Activated CD4-positive, alpha-beta T cell treated with anti-CD3 and anti-CD28 coated beads, Interleukin-2, amount 50 U/mL, for 1 hour (primary cell): ENCODE measurements around the gene LYRM4.

ENCODE experiments used
- DNase-seq: peaks from one replicate; pipeline ENCODE4 v3.0.0-alpha.2; 2020

Gene LYRM4

DNA sequence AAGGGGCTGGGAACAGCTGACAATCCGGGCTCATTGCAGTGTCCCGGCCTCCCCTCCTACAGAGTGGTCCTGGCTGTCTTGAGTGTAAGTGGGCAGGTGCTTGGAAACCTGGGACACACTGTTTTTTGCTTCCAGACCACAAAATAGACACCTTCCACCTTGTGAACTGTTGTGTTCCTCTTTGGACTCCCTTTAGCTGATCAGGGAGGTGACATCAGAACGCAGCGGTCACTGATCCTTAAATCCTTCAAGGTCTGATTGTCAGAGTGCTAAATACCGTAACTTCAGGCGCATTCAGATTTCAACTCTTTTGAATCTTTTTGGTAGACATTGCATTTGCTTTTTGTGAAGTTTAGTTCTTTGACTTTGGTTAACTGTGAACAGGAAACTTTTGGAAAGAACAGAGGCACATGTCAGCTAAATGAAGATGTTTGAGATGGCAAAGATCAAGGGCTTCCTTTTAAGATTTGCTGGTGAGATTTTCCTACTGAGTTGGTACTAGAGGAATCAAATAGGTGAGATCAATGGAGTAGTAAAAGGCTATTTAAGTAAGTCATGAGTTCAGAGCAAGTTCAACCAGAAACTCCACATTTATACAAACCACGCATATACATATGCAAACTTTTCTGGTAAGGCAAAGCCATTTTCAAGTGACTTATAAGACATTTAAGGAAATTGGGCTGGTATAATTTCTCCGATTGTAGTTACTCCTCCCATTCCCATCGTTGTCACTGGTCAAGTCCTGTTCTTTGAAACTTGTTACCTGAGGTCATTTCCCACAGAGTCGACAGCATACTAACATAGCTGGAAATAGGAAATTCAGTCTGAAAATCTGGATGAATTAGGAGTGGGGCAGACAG, 169.3 kb downstream of the LYRM4 start:
- DNase-seq: no peak

DNA sequence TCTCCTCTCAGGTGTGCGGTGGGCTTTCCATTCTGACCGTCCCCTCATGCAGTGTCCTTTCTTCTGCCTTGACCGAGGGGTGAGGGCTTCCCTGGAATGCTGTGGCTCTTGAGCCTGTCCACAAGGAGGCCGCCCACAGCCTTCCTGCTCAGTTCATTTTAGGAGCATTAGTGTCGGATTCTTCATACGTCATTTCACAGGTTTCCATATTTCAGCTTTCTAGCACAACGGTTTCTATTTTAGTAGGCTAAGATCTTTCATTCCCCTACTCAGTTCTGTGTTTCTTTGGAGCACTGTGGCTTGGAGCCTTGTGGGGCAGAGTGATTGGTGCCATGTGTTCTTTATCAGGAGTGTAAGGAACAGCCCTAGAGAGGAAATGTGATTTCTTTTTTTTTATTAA, 170.1 kb downstream of the LYRM4 start:
- DNase-seq: no peak

DNA sequence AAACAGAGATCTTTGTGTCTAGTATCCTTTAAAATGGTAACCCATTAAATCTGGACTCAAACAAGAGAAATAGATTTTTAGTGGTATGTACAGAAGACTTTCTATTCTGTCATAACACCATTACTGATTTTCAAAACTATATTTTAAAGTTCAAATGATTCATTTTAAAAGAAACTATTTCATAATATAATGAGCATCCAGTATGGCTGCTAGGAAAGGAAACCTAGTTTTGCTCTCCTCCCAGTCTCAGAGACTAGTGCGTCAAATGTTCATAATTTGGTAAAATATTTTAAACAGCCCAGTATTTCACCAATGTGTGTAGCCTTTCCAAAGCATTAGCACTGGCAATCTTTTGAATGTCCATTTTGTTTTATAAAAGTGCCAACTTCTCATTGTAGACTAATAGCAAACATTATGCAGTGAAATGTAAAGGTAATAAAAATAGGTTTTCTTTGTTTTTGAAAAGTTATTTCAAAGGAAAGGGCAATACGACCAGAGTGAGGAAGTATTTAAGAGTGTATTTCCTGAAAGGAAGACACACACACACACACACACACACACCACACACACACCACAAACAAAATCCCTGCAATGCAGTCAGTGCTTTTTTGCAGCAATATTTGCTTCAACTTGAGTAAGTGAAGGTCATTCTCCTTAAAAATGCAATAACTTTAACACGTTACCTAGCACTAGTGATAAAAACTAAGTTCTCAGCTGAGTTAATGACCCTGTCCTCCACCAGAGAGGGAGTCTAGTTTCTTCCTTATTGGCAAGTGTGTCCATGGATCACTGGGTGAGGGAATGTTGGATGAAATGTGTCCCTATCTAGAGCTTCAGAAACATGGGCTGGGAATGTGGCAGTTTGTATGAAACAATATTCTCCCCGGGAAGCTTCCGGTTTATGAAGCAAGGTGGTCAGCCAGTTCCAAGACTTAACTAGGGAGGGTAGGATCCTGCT, 171.0 kb downstream of the LYRM4 start:
- no peak for DNase-seq

DNA sequence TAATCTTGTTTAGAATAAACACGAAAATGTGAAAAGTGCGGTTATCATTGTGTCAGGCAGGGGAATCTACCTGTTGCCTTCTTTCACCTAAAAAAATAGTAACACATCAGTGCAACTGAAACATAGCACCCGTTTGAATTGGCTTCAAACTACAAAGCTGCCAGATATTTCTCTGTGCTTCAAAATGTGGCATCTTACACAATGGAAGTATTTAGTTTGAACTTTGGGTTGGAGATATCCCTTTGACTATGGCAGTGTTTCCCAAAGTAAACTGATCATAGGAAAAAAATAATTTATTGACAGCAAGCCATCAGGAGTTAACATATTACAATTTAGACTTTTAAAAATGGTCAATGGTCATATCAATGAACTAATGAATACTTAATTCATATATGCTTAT, 172.0 kb downstream of the LYRM4 start:
- DNase-seq: no peak

DNA sequence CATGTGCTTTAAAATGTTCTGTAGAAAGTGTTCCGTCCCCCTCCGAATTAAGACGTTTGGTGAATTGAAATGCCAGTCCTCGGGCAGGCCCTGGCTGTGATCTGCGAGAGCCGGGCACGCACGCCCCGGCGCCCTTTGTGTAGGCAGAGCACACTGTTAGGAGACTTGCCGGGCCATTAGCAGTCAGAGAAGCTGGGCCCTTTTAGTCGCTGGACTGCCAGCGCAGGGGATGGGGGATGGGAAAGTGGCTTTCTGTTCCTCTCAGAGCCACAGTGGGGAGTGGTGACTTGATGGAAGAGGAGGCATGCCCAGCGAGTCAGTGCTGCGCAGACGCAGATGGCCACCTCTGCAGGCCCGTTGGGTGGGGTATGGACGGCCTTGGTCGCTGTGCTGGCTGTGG, 173.4 kb downstream of the LYRM4 start:
- DNase-seq: no peak

DNA sequence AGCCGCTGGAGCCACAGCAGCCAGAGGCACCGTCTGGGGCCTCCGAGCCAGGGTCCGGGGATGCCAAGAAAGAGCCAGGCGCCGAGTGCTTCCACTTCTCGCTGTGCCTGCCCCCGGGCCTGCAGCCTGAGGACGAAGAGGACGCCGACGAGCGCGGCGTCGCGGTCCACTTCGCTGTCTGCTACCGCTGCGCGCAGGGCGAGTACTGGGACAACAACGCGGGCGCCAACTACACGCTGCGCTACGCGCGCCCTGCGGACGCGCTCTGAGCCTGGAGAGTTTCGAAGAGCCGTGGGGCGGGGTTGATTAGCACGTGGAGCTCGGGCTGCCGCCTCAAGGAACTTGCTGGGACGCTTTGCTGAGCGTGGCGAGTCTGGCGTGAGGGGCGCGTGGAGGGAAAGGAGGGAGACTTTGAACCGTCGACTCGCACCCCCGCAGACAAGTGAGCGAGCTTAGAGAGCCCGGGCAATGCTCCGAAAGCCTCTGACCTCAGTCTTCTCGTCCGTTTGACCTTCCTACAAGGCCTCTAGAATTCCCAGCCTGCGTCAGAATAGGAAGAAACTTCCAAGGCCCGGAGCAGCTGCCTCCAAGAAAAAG, 174.4 kb downstream of the LYRM4 start:
- DNase-seq: no peak

DNA sequence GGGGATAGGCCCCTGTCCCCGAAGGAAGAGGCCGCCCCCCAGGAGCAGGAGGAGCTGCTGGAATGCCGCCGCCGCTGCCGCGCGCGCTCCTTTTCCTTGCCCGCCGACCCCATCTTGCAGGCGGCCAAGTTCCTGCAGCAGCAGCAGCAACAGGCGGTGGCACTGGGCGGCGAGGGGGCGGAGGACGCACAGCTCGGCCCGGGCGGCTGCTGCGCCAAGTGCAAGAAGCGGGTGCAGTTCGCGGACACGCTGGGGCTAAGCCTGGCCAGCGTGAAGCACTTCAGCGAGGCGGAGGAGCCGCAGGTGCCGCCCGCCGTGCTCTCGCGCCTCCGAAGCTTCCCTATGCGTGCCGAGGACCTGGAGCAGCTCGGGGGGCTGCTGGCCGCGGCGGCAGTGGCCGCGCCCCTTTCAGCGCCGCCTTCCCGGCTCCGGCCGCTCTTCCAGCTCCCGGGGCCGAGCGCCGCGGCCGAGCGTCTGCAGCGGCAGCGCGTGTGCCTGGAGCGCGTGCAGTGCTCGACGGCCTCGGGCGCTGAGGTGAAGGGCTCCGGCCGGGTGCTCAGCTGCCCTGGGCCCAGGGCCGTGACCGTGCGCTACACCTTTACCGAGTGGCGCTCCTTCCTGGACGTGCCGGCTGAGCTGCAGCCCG, 175.0 kb downstream of the LYRM4 start:
- DNase-seq: no peak

DNA sequence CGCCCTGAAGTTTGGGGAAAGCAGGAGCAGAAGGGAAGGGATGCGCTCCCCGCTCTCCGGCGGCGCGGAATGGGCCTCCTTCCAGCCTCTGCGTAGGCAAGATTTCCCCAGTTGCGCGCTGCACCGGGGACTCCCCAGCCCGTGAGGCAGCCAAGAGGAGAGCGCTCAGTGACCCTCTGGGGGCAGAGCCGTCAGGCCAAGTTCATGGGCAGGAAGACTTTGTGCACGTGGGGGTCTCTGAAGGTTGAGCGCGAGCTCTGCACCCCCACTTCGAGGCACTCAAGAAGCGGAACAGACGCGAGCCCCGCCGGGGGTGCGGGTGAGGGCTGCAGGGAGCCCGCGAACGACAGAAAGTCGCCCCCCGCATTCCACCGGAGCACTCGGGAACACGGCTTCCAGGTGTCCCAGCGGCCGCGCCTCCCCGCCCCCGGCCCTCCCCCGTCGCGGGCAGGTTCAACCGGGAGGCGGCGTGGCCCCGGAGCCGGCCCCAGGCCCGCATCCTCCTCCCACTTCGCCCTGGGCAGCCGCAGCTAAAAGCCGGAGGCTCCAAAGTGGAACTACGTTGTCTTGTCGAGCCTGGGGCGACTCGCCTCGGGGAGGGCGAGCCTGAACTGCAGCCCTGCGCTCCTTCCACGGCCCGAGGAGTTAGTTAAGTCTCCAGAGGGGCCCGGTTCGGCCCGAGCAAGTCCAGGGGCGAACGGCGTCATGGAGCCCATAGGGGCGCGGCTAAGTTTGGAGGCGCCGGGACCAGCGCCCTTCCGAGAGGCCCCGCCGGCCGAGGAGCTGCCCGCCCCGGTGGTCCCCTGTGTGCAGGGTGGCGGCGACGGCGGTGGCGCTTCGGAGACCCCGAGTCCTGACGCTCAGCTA, 175.7 kb downstream of the LYRM4 start, which contains the start of gene PPP1R3G:
TSS of gene PPP1R3G (plus strand) at position 561 of the 867 bp plus-strand sequence. CDS start at position 706, 145 bp downstream.
- DNase-seq: no peak

DNA sequence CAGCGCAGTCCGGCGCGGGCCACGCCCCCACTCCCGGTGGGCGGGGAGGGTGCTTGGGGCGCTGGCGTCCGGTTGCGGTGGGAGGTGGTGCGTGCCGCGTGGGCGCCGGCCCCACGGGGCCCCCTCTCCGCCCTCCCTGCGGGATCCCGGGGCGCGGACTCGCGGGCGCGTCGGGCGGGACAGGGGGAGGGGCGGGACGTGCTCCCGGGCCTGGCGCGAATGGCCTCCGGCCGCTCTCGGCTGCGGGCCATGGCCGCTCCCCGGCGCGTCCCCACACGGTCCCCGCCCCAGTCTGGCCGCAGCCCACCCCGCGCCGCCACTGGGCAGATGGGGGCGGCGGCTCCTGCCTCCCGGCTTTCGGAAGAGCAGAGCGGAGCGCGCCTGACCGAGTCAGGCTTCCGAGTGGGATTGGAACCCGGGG, 176.4 kb downstream of the LYRM4 start:
- no peak for DNase-seq

DNA sequence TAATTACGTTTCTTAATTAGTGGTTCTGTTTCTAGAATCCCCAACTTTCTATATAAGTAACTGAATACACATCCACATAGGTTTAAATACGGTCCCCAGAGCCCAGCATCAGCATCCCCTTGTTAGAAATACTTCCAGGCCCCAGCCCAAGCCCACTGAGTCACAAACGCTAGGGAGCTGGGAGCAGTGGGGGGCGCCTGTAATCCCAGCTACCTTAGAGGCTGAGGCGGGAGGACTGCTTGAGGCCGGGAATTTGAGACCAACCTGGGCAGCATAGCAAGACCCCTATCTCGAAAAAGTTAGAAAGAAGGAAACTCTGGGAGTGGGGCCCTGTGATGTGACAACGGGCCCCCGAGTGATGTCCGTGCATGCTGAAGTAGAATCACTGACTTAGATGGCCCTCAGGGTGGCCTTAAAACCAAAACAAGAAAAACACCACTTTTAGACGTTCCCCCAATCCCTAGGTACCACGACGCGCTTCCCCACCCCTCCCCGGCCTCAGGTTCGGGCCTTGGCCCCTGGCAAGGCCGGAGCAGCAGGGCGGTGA, 176.9 kb downstream of the LYRM4 start:
- no peak for DNase-seq

DNA sequence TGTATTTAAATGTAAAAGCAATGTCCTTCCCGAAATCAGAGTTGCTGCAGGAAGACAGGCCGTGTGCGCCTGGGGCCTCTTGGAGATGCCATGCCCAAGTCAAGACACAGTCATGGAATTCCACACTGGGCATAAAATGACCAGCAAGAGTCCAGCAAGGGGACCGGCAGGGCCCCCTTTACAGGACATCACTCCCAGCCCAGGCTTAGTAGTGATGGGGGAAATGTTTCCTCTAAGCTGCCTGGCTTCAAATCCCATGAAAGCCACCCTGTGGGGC, 177.5 kb downstream of the LYRM4 start:
- DNase-seq: no peak

DNA sequence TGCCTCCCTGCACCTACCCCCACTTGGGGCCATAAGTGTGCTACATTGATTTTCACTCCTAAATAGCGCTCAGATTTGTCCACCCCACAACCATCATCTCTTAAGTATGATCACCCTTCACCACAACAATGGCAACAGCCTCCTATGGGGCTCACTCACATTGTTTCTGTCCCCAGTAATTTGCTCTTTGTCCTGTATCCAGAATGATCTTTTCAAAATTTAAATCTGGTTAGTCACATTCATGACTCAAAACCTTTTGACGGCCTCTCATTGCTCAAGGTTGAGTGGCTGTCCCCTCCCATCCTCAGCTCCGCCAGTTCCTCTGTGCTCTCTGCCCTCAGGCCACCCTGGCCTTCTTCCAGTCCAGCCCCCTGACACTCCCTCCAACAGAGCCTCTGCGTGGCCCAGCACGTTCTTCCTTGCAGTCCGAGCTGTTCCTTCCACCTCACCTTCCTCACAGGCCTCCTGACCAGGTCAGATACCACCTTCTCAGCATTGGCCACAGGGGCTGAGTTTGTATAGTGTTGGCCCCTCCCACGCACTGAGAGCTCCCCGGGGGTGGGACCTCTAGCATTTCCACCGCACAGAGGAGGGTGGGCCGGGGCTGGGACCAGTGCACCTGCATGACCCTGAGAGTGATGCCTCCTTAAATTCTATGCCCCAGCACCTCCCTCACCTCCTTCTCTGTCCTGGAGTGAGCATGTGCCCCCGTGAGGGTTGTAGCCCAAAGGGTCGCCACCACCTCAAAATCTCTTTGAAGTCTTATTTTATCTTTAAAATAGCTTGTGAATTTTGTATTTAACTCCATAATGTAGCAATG, 178.1 kb downstream of the LYRM4 start:
- DNase-seq: no peak

DNA sequence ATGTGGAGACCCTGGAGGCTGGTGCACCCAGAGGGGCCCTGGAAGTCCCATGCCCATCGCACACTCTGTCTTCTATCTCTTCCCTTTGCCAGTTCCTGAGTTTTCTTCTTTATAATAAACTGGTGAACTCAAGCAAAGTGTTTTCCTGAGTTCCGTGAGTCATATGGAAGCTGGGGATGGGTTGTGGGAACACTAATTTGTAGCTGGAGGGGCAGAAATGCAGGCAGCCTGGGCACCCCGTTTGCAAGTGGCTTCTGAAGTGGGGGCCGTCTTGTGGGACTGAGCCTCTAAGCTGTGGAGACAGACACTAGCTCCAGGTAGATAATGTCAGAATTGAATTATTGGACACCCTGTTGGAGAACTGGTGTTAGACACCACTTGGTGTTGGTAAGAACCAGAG, 178.8 kb downstream of the LYRM4 start:
- no peak for DNase-seq

DNA sequence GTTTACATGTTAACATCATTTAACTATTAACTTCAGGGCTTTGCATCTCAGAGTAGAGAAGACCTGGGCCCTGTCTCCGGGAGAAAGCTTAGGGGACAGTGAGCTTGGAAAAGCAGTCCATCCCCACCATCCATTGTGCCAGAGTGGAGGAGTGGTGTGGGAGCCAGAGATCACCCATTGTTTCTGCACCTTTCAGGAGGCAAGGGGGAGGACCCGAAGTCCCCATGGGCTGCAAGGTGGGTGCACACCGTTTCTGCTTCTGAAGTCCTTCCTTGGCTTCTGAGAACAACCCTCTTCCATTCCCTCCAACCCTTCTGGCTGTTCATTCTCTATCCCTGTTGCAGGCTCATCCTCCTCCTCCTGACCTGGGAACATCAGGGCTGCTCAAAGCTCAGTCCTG, 179.6 kb downstream of the LYRM4 start:
- DNase-seq: no peak

DNA sequence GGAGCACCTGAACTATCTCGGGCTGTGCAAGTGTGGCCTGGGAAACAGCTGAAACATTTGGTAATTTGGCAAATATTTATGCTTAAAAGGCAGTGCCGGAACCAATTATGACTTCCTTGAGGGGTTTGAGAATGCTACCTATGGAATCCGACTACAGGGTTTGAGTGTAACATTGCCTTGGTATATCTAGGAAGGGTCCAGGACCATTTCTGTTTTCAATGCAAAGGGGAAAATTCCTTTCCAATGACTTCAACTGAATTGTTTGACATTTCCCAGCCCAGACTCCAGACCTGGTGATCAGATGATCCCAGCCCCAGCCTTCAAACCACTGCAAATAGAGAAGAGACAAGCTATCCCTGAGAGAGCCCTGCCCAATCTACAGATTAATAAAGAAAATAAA, 180.2 kb downstream of the LYRM4 start:
- no peak for DNase-seq

DNA sequence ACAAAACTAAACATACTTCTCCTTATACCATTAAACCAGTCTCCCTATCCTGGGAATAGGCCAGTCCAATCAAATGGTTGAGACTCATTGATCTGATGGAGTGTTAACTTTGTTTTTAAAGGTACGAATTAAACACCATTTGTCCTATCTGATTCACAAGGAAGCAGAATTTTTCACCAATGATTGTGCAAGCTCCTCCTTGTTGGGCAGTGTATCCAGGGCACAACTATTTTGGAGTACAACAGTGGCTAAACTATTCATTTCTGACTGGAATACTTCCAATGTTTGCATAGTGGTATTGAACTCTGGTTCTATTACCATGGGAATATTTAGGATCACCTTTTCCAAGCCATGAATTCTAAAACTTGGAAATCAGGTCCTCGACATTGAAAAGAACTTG, 181.1 kb downstream of the LYRM4 start:
- no peak for DNase-seq

DNA sequence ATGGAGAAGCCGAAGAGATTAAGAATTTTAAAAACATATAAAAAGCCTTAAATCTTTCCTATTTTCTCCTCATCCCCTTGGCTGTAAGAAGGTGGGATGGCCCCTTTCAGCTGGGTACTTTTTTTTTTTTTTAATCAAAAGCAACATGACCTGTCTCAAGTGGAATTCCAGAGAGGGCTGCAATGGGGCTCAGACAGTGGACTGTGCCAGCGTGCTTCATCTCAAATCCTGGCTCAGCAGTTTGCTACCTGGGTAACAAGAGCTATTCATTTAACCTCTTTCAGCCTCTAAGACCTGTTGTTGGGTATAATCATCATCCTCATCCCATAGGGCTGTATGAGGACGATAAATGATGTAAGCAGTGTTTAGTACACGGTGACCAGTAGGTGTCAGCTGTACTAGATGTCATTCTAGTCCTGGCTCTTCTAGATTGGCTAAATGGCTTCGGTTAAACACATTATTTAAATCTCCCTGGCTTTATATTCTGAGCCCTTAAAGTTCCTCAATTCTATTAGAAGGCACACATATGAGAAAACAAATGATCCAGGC, 182.6 kb downstream of the LYRM4 start:
- no peak for DNase-seq

DNA sequence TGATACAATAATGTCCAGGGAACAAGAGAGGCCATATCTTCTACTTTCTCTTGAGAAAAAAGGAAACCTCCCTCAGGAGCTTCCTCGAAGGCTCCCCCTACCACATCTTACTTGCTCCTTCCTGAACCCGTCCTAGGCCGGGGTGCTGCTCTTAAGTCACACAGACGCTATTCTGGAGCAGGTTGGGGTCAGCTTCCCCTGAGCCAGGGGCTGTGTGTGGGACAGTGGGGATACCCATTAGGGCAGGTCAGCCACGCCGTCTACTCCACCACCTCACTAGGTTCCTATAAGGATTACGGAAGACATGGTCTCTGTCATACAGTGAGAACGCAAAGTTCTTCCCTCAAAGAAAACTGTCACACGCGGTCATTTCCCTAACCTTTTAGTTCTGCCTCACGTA, 183.8 kb downstream of the LYRM4 start:
- no peak for DNase-seq

DNA sequence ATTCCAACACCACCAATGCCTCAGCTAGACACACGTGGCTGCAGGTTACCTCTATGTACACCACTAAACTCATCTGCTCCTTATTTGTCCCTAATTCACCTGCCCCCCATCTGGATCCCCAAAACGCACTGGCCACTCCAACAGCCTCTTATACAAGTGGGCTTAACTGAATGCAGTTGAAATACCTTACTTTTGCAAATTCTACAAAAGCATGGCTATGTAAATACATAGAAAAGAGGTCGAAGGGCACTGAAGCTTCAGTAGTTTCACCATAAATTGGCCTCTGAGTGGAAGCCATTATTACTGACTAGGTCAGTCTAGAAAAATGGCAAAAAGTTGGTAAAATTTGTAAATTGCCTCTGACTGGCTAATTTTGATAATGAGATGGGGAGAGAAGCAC, 186.8 kb downstream of the LYRM4 start:
- no peak for DNase-seq

DNA sequence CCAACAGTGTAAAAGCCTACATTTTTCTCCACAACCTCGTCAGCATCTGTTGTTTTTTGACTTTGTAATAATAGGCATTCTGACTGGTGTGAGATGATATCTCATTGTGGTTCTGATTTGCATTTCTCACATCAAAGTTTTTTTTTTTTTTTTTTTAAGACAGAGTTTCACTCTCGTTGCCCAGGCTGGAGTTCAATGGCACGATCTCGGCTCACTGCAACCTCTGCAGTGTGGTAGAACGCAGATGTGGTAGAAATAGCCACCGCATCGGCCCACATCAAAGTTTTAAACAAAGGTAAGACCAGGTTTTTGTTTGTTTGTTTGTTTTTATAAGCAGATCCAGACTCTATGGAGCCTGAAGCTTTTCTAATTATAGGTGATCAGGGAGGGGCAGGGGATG, 188.3 kb downstream of the LYRM4 start:
- DNase-seq: no peak

DNA sequence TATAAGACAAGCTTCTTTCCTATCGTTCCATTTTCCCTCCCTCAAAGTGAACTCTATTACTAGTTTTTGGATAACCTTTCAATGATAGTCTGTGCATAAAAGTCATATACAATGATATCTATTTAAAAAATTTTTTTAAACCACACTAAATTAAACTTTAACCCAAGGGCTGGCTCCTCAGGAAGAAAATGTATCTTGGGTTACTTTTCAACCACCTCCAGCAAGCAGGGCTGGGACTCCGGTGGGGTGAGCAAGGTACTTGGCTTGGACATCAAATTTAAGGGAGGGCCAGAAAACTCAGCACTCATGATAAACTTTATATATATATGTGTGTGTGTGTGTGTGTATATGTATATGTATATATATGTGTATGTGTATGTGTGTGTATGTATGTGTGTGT, 189.5 kb downstream of the LYRM4 start:
- no peak for DNase-seq
